ENCODE results near the gene PALLD.
A peak's percentile ranks its signal among the peaks of the same experiment; 100 is the strongest.

Gene PALLD

GRCh38 chr4:168955674-168956073 lies 458.8 kb downstream of the PALLD start:
- FAIRE-seq, result no peak
- TF ChIP-seq TAF1 (IDR thresholded peaks at IDR 0.05; ENCODE audit: low read depth, low read length), result no peak
- no peak for TF ChIP-seq SPI1 (IDR thresholded peaks at IDR 0.05; ENCODE audit: low read depth, low read length)
- TF ChIP-seq POLR2AphosphoS5 (IDR thresholded peaks at IDR 0.05; ENCODE audit: low read depth, low read length), result no peak
- TF ChIP-seq PAX5 (IDR thresholded peaks at IDR 0.05; ENCODE audit: insufficient read depth, low read length, severe bottlenecking), result no peak
- TF ChIP-seq POU2F2 (IDR thresholded peaks at IDR 0.05; ENCODE audit: low read depth, low read length), result no peak
- no peak for TF ChIP-seq POLR2A (IDR thresholded peaks at IDR 0.05; ENCODE audit: low read depth, low read length)

DNA sequence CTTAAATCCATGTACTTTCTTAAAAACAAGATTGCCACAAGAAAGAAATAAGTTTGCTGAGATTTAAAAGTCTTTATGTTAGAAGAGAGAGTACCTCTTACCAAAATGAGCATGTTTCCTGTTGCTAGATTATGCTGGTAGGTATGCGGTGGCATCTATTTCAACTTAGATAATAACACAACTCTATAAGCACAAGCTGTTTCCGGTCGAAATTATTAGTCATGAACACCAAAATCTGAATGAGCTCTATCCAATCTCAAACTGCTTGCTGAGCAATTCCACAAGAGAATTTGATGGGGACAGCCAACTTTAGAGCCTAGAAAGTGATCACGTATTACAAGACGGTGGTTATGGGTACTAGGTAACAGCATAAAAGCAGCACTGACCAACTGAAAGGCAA lies 463.9 kb downstream of the PALLD start:
- FAIRE-seq (no peak), DNase-seq (ENCODE audit: insufficient read length, low spot score) (no peak)
- TF ChIP-seq PAX5 (IDR thresholded peaks at IDR 0.05; ENCODE audit: insufficient read depth, low read length, severe bottlenecking) (no peak), POLR2AphosphoS5 (IDR thresholded peaks at IDR 0.05; ENCODE audit: low read depth, low read length) (no peak), TAF1 (IDR thresholded peaks at IDR 0.05; ENCODE audit: low read depth, low read length) (no peak), POU2F2 (IDR thresholded peaks at IDR 0.05; ENCODE audit: low read depth, low read length) (no peak)

More at GRCh38 chr4:168955674-168956073, 458.8 kb downstream of the PALLD start:
- DNase-seq (ENCODE audit: insufficient read length, low spot score), result no peak

DNA sequence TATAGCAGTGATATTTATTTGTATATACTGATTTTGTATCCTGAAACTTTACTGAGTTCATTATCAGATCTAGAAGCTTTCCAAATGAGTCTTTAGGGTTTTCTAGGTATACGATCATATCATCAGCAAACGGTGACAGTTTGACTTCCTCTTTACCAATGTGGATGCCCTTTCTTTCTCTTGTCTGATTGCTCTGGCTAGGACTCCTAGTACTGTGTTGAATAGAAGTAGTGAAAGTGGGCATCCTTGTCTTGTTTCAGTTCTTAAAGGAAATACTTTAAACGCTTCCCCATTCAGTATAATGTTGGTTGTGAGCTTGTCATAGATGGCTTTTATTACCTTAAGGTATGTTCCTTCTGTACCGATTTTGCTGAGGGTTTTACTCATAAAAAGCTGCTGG lies 475.7 kb downstream of the PALLD start:
- DNase-seq (ENCODE audit: insufficient read length, low spot score) (no peak), FAIRE-seq (no peak)
- no peak for TF ChIP-seq POLR2AphosphoS5 (IDR thresholded peaks at IDR 0.05; ENCODE audit: low read depth, low read length)
- TF ChIP-seq SPI1 (IDR thresholded peaks at IDR 0.05; ENCODE audit: low read depth, low read length), result 0 out of 2 replicates have a peak, but pooled peaks have one; percentile 6

All from GM12891 (cell line).